Tibial nerve (tissue), 3 donors: ENCODE measurements around the gene GFRA4.

Experiments used
- POLR2A ChIP-seq, 2 donors: fragments of 450-650 bp; IDR thresholded peaks; one replicate each; pipeline ENCODE4 v1.6.1; 2017; ENCODE audit warnings: antibody characterized with exemption in 2 of 2, mild to moderate bottlenecking in 2 of 2, moderate library complexity in 2 of 2
- TF ChIP-seq, protein P1 (sequence below), 5 experiments: fragments of 200-600 bp in 3 of 5; fragments of 450-650 bp in 2 of 5; sonication (generic) in 3 of 5; IDR thresholded peaks; one replicate each; pipeline ENCODE4 v1.5.1; 2016 to 2019; ENCODE audit warnings: antibody characterized with exemption in 5 of 5, mild to moderate bottlenecking in 3 of 5, moderate library complexity in 2 of 5

- no peak for TF ChIP-seq POLR2A (IDR thresholded peaks at IDR 0.05)
- TF ChIP-seq, protein P1, sequence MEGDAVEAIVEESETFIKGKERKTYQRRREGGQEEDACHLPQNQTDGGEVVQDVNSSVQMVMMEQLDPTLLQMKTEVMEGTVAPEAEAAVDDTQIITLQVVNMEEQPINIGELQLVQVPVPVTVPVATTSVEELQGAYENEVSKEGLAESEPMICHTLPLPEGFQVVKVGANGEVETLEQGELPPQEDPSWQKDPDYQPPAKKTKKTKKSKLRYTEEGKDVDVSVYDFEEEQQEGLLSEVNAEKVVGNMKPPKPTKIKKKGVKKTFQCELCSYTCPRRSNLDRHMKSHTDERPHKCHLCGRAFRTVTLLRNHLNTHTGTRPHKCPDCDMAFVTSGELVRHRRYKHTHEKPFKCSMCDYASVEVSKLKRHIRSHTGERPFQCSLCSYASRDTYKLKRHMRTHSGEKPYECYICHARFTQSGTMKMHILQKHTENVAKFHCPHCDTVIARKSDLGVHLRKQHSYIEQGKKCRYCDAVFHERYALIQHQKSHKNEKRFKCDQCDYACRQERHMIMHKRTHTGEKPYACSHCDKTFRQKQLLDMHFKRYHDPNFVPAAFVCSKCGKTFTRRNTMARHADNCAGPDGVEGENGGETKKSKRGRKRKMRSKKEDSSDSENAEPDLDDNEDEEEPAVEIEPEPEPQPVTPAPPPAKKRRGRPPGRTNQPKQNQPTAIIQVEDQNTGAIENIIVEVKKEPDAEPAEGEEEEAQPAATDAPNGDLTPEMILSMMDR (IDR thresholded peaks at IDR 0.05), result no peak
Observed at GRCh38 chr20:3648951-3649350, 14.2 kb downstream of the GFRA4 start.
